WTC11 (cell line): ENCODE data around the gene TXNRD2. TPM values are rescaled to one million over a fixed set of nuclear protein-coding genes. Genes with fewer than 3 reads are reported as not detected.

Source experiments
- ATAC-seq: fragments of 200-7000 bp; cut with Tn5 transposase; 2 replicates; pipeline ENCODE4 v1.10.0; 2021; ENCODE audit warnings: mild to moderate bottlenecking, moderate library complexity
- CTCF ChIA-PET: fragments of 300-600 bp; sonication (Branson Sonifier 250); formaldehyde crosslinking; loops from one replicate; lab custom pipeline; 2021; ENCODE audit warnings: antibody characterized with exemption; lab: Charles Lee
- POLR2A ChIA-PET: fragments of 350-600 bp; sonication (Branson Sonifier 250); formaldehyde crosslinking; loops from one replicate; lab custom pipeline; 2021; ENCODE audit warnings: antibody characterized with exemption; lab: Charles Lee
- DNase-seq: peaks from one replicate; pipeline ENCODE4 v3.0.0; 2021; ENCODE audit warnings: low spot score
- H3K27ac Mint-ChIP-seq: 2 replicates; pipeline ENCODE4 v1.8.0; 2021; ENCODE audit warnings: mixed read lengths
- H3K27me3 Mint-ChIP-seq: 2 replicates; pipeline ENCODE4 v1.8.0; 2021; ENCODE audit warnings: low read depth, mild to moderate bottlenecking, moderate library complexity, mixed read lengths
- H3K36me3 Mint-ChIP-seq: 2 replicates; pipeline ENCODE4 v1.8.0; 2021; ENCODE audit warnings: mixed read lengths
- H3K4me1 Mint-ChIP-seq: 2 replicates; pipeline ENCODE4 v1.8.0; 2022; ENCODE audit warnings: mixed read lengths
- H3K4me3 Mint-ChIP-seq: 2 replicates; pipeline ENCODE4 v1.8.0; 2021; ENCODE audit warnings: mild to moderate bottlenecking, moderate library complexity, mixed read lengths
- H3K9me3 Mint-ChIP-seq: 2 replicates; pipeline ENCODE4 v1.8.0; 2021; ENCODE audit warnings: mixed read lengths
- ARID4B ChIP-seq: sonication (generic); formaldehyde crosslinking; IDR thresholded peaks from 2 replicates; pipeline ENCODE4 v1.8.0; 2023; ENCODE audit warnings: missing genetic modification reagents, mild to moderate bottlenecking, borderline replicate concordance
- NFYB ChIP-seq: sonication (generic); formaldehyde crosslinking; conservative IDR thresholded peaks from 2 replicates; pipeline ENCODE4 v1.8.0; 2022; ENCODE audit warnings: low read depth, missing genetic modification reagents
- PRDM15 ChIP-seq: sonication (generic); formaldehyde crosslinking; IDR thresholded peaks from 2 replicates; pipeline ENCODE4 v1.8.0; 2022; ENCODE audit warnings: missing genetic modification reagents
- TEAD1 ChIP-seq: sonication (generic); formaldehyde crosslinking; IDR thresholded peaks from 2 replicates; pipeline ENCODE4 v1.8.0; 2022; ENCODE audit warnings: mild to moderate bottlenecking, missing genetic modification reagents
- TP53 ChIP-seq: sonication (generic); formaldehyde crosslinking; IDR thresholded peaks from 2 replicates; pipeline ENCODE4 v1.8.1; 2023; ENCODE audit warnings: mild to moderate bottlenecking, missing genetic modification reagents
- ZNF219 ChIP-seq: sonication (generic); formaldehyde crosslinking; IDR thresholded peaks from 2 replicates; pipeline ENCODE4 v1.8.0; 2023; ENCODE audit warnings: missing genetic modification reagents, mild to moderate bottlenecking, borderline replicate concordance
- ZNF263 ChIP-seq: sonication (generic); formaldehyde crosslinking; IDR thresholded peaks from 2 replicates; pipeline ENCODE4 v1.8.1; 2022; ENCODE audit warnings: low read depth, mild to moderate bottlenecking, moderate library complexity, missing genetic modification reagents
- ZNF532 ChIP-seq: fragments of 250-450 bp; sonication (Bioruptor Pico); IDR thresholded peaks from 2 replicates; pipeline ENCODE4 v1.9.0; 2021; ENCODE audit warnings: mild to moderate bottlenecking, borderline replicate concordance
- total RNA-seq: library from RNA; stranded (reverse); gene quantifications from 3 replicates; pipeline ENCODE4 v1.2.3, GENCODE V29; 2021
- TF ChIP-seq, protein P1 (sequence below): sonication (generic); formaldehyde crosslinking; IDR thresholded peaks from 2 replicates; pipeline ENCODE4 v1.8.1; 2022; ENCODE audit warnings: mild to moderate bottlenecking, missing genetic modification reagents, moderate library complexity, borderline replicate concordance
- TF ChIP-seq, protein P2 (sequence below): sonication (generic); formaldehyde crosslinking; IDR thresholded peaks from 2 replicates; pipeline ENCODE4 v1.8.0; 2022; ENCODE audit warnings: mild to moderate bottlenecking, missing genetic modification reagents
- TF ChIP-seq, protein P3 (sequence below): sonication (generic); formaldehyde crosslinking; IDR thresholded peaks from 2 replicates; pipeline ENCODE4 v1.8.1; 2023; ENCODE audit warnings: mild to moderate bottlenecking, missing genetic modification reagents, borderline replicate concordance
- TF ChIP-seq, protein P4 (sequence below): sonication (generic); formaldehyde crosslinking; IDR thresholded peaks from 2 replicates; pipeline ENCODE4 v1.8.0; 2022; ENCODE audit warnings: mild to moderate bottlenecking, missing genetic modification reagents

Gene TXNRD2
- total RNA-seq, 1 experiment from 2014 or later, result 15.9 TPM

DNA sequence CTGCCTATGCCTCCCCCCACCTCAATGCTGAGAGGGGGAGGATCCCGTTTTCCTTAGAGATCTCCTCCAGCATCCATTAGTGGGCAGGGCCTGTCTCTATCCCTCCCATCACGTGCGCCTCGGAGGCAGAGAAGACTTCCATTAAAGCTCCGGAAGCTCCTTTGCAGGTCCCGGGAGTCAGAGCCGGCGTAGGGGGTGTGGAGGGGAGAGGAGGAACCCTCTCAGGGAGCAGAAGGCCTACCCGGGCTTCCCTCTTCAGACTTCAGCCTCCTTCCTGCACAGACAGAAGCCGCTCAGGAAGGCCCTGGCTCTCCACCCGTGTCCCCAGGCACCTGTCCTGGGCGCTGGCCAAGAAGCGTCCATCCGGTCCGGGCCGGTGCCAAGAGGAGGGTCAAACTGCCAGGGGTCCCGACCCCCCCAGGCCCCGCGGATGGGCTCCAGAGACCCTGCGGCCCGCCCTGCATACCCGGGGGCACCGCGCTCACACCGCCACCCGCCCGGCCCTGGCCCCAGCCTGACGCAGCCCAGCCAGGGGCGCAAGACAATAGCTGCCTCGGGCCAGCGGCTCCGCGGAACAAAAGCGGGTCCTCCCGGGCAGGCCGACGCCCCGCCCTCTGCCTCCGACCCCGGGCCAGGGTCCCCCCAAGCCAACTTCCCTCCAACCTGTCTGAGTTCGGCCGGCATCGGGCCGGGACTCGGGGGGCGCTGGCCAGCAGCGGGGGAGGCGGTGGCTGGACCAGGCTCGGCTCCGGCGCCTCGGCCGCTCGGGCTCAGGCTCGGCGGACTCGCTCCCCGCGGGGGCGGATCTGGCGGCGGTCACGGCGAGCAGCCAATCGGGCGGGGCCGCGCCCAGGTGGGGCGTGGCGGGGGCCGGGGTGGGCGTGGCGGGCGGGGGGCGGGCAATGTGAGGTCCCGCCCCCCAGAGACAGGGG lies 45.1 kb upstream of the TXNRD2 start (continued):
- TF ChIP-seq, protein P1, sequence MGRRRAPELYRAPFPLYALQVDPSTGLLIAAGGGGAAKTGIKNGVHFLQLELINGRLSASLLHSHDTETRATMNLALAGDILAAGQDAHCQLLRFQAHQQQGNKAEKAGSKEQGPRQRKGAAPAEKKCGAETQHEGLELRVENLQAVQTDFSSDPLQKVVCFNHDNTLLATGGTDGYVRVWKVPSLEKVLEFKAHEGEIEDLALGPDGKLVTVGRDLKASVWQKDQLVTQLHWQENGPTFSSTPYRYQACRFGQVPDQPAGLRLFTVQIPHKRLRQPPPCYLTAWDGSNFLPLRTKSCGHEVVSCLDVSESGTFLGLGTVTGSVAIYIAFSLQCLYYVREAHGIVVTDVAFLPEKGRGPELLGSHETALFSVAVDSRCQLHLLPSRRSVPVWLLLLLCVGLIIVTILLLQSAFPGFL (CRISPR knock-in tag), result no peak
- TF ChIP-seq TEAD1 (CRISPR knock-in tag), result no peak
- TF ChIP-seq, protein P2, sequence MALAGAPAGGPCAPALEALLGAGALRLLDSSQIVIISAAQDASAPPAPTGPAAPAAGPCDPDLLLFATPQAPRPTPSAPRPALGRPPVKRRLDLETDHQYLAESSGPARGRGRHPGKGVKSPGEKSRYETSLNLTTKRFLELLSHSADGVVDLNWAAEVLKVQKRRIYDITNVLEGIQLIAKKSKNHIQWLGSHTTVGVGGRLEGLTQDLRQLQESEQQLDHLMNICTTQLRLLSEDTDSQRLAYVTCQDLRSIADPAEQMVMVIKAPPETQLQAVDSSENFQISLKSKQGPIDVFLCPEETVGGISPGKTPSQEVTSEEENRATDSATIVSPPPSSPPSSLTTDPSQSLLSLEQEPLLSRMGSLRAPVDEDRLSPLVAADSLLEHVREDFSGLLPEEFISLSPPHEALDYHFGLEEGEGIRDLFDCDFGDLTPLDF, result no peak
- TF ChIP-seq, protein P3, sequence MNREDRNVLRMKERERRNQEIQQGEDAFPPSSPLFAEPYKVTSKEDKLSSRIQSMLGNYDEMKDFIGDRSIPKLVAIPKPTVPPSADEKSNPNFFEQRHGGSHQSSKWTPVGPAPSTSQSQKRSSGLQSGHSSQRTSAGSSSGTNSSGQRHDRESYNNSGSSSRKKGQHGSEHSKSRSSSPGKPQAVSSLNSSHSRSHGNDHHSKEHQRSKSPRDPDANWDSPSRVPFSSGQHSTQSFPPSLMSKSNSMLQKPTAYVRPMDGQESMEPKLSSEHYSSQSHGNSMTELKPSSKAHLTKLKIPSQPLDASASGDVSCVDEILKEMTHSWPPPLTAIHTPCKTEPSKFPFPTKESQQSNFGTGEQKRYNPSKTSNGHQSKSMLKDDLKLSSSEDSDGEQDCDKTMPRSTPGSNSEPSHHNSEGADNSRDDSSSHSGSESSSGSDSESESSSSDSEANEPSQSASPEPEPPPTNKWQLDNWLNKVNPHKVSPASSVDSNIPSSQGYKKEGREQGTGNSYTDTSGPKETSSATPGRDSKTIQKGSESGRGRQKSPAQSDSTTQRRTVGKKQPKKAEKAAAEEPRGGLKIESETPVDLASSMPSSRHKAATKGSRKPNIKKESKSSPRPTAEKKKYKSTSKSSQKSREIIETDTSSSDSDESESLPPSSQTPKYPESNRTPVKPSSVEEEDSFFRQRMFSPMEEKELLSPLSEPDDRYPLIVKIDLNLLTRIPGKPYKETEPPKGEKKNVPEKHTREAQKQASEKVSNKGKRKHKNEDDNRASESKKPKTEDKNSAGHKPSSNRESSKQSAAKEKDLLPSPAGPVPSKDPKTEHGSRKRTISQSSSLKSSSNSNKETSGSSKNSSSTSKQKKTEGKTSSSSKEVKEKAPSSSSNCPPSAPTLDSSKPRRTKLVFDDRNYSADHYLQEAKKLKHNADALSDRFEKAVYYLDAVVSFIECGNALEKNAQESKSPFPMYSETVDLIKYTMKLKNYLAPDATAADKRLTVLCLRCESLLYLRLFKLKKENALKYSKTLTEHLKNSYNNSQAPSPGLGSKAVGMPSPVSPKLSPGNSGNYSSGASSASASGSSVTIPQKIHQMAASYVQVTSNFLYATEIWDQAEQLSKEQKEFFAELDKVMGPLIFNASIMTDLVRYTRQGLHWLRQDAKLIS, result no peak
- TF ChIP-seq ZNF219 (CRISPR knock-in tag), result no peak
- no peak for TF ChIP-seq ZNF532 (CRISPR knock-in tag)
- TF ChIP-seq NFYB, result 0 out of 2 replicates have a peak, but pooled peaks have one; percentile 25
- TF ChIP-seq TP53 (CRISPR knock-in tag), result no peak
- TF ChIP-seq, all 79 proteins: peak for 13

DNA sequence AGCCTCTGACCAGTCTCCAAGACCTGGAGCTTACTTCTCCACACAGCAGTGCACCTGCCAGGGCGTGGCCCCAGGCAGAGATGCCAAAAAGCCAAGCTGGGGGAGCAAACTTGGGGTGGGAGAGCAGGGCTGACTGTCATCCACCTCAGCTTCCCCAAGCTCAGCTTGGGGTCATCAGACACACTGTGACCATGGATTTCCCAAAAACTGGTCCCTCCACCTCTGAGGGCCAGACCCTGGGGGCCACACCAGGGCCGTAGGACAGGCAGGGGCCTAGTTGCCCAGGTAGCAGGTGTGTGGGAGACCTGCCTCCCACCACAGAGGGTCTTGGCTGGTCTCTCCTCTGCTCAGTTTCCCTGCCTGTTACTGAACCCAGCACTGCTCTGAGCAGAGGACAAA lies 44.4 kb upstream of the TXNRD2 start:
- Mint-ChIP-seq H3K27me3 (no peaks in the 10 kb centered on the region), H3K4me1 (peaks cover 5% of the 10 kb centered on the region; the same call in 1 of the 2 replicates), H3K4me3 (peak overlapping the region; percentile 70), H3K36me3 (no peaks in the 10 kb centered on the region), H3K9me3 (no peaks in the 10 kb centered on the region), H3K27ac (no peak overlapping the region)
- ChIA-PET CTCF (interaction anchor here (0.6 to 1.8 kb wide), 14 partner anchors 11 to 256 kb away, joined by 3 to 23 read pairs (median 4); no protein-coding TSS in a partner anchor), POLR2A (interaction anchor here (0.6 to 1.0 kb wide), 5 partner anchors 12 to 132 kb away, joined by 3 to 6 read pairs (median 4); no protein-coding TSS in a partner anchor)
- DNase-seq, result no peak
- no peak for ATAC-seq
- TF ChIP-seq ARID4B (CRISPR knock-in tag), result no peak
- TF ChIP-seq, protein P4, sequence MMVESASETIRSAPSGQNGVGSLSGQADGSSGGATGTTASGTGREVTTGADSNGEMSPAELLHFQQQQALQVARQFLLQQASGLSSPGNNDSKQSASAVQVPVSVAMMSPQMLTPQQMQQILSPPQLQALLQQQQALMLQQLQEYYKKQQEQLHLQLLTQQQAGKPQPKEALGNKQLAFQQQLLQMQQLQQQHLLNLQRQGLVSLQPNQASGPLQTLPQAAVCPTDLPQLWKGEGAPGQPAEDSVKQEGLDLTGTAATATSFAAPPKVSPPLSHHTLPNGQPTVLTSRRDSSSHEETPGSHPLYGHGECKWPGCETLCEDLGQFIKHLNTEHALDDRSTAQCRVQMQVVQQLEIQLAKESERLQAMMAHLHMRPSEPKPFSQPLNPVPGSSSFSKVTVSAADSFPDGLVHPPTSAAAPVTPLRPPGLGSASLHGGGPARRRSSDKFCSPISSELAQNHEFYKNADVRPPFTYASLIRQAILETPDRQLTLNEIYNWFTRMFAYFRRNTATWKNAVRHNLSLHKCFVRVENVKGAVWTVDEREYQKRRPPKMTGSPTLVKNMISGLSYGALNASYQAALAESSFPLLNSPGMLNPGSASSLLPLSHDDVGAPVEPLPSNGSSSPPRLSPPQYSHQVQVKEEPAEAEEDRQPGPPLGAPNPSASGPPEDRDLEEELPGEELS (CRISPR knock-in tag), result 0 out of 2 replicates have a peak, but pooled peaks have one; percentile 38
- no peak for TF ChIP-seq PRDM15 (CRISPR knock-in tag)
- TF ChIP-seq ZNF263, result no peak
